Psoas muscle (tissue), 8 donors: ENCODE results near the gene GAN. TPM values are rescaled to one million over a fixed set of nuclear protein-coding genes. Genes with fewer than 3 reads are reported as not detected.

Source experiments
- ATAC-seq, 4 donors: fragments of 200-7000 bp; cut with Tn5 transposase; one replicate each; pipeline ENCODE4 v1.9.1; 2020; ENCODE audit warnings: moderate library complexity in 3 of 4, mild to moderate bottlenecking in 2 of 4
- DNase-seq, 2 donors: peaks; one replicate each; pipeline ENCODE4 v3.0.0-alpha.2; 2020
- H3K27ac ChIP-seq: fragments of 200-600 bp; one replicate; pipeline ENCODE4 v1.8.0; 2022
- H3K27me3 ChIP-seq, 3 donors: fragments of 200-600 bp in 1 of 3; one replicate each; pipeline versions ENCODE4 v1.6.1 to v1.8.0; 2013 to 2022; ENCODE audit warnings: low read length in 2 of 3, mild to moderate bottlenecking in 2 of 3, moderate library complexity in 1 of 3; ENCODE audit not compliant: insufficient read depth in 3 of 3
- H3K36me3 ChIP-seq, 2 donors: fragments of 200-600 bp in 1 of 2; one replicate each; pipeline versions ENCODE4 v1.6.1 to v1.8.0; 2013 to 2022; ENCODE audit warnings: low read depth in 1 of 2, mild to moderate bottlenecking in 1 of 2, moderate library complexity in 1 of 2; ENCODE audit not compliant: insufficient read depth in 1 of 2
- H3K4me1 ChIP-seq: fragments of 200-600 bp; one replicate; pipeline ENCODE4 v1.8.0; 2022
- H3K4me3 ChIP-seq: fragments of 200-600 bp; one replicate; pipeline ENCODE4 v1.8.0; 2022; ENCODE audit warnings: mild to moderate bottlenecking
- H3K9me3 ChIP-seq: fragments of 200-600 bp; one replicate; pipeline ENCODE4 v1.8.0; 2022
- WGBS, 3 donors: extraction: QIAGEN DNeasy Blood & Tissue Kit; methylation state at CpG; one replicate each; pipeline versions ENCODE4 v1.1.6 to v1.1.7; 2013; 5-methylcytosine and 5-hydroxymethylcytosine counted together
- intact Hi-C, 2 donors: fragments of 100-400 bp; cut with DNase I; formaldehyde crosslinking; loops; one replicate each; pipeline versions ENCODE4 v1.11.0 to v1.14.2; 2022
- polyA plus RNA-seq, 3 donors: library from polyadenylated mRNA; stranded (reverse); fragments of 200-250 nt; gene quantifications; one replicate each; pipeline ENCODE4 v1.2.3, GENCODE V29; 2013
- total RNA-seq, 4 donors: library from RNA; stranded (reverse); fragmentation: NEBNext Ultra II Directional in 2 of 4; extraction: Animal tissue kit (Norgen Biotek cat#: 25700) in 2 of 4; gene quantifications; one replicate each; pipeline versions ENCODE4 v1.2.1 to v1.2.4, GENCODE V29; 2021 to 2023
- TF ChIP-seq, protein P1 (sequence below): fragments of 200-600 bp; IDR thresholded peaks from one replicate; pipeline ENCODE4 v1.8.0; 2022; ENCODE audit warnings: antibody characterized with exemption
- donor health status: healthy with polysubstance abuse.
- donor health status: DM: no; HTN: no; CAD: no; lungs with moderate emphysema.
- donor health status: Bipolar disorder and iron deficiency.
- donor health status: healthy.
- donor health status: DM: yes; HTN: yes; CAD: no.
- donor health status: DM: no; HTN: no; CAD: no.
- donor health status: DM: no; HTN: no; CAD: no.
- donor health status: DM: yes; HTN: yes; CAD: no.

GAN gene
- total and polyA plus RNA-seq, 7 donors: 1.0 to 8.3 (median 5.5) TPM

DNA sequence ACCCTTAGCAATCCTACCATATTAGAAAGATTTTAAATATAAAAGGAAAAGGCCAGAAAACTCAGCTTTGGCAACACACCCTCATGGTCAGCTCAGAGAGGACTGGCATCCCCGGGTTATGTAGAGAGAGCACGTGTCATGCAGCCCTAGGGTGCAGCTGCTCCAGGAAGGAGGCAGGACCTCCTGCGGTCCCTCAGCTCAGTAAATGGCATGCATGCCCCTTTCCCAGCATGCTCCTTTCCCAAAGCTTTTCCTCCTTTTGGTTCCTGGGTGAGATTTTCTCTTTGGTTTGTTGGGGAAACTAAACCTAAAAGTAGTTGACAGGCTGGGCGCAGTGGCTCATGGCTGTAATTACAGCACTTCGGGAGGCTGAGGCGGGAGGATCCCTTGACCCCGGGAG is 3.9 kb downstream of the GAN start:
- H3K4me1 ChIP-seq: peaks cover 29% of the 10 kb centered on the region
- intact Hi-C loops: loop anchor here (5.0 to 10.0 kb wide), 2 partner anchors 111 to 224 kb away; partner anchors contain the start of gene GCSH (in 2 of the 2)
- no peak overlapping the region for H3K27ac ChIP-seq
- WGBS, 3 donors: 75% methylated on average over 7 of the region's 7 CpGs
- DNase-seq (no peak), ATAC-seq (no peak)
- TF ChIP-seq, protein P1, sequence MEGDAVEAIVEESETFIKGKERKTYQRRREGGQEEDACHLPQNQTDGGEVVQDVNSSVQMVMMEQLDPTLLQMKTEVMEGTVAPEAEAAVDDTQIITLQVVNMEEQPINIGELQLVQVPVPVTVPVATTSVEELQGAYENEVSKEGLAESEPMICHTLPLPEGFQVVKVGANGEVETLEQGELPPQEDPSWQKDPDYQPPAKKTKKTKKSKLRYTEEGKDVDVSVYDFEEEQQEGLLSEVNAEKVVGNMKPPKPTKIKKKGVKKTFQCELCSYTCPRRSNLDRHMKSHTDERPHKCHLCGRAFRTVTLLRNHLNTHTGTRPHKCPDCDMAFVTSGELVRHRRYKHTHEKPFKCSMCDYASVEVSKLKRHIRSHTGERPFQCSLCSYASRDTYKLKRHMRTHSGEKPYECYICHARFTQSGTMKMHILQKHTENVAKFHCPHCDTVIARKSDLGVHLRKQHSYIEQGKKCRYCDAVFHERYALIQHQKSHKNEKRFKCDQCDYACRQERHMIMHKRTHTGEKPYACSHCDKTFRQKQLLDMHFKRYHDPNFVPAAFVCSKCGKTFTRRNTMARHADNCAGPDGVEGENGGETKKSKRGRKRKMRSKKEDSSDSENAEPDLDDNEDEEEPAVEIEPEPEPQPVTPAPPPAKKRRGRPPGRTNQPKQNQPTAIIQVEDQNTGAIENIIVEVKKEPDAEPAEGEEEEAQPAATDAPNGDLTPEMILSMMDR: no peak
- H3K4me3 ChIP-seq: no peak overlapping the region
- no peaks in the 10 kb centered on the region for H3K36me3 ChIP-seq
- no peaks in the 10 kb centered on the region for H3K27me3 ChIP-seq
- no peaks in the 10 kb centered on the region for H3K9me3 ChIP-seq

DNA sequence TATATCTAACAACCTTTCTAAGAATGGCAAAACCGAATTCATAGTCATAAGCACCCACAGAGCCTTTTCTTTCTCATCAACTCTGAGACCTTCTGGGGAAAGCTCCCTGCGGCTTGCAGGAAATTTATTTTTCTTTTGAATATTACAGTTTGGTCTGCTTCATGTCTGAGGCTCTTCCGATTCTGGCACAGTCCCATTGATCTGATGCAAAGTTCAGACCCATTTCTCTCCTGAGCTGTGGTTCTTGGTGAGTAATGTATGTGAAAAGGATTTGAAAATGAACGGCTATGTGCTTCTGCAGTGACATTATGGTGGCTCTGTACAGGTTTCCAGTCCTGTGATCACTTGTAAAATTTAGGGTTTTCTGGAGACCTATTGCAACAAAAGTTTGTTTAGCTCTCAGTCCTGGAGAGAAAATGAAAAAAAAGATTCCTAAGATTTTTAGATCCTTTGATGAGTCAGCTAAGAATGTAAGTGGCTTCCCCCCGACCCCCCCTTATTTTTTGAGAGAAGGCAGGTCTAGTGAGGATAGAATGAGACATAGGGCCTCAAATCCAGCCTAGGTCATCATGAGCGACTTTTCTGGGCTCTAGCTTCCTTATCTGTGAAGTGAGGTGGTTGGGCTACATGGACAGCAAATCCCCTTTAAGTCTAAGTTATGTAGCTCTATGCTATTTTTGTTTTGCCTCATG is 4.6 kb downstream of the GAN start:
- WGBS, 3 donors: 69 to 70% (median 69%) methylated on average over 6 of the region's 6 CpGs
- TF ChIP-seq, protein P1: no peak
- intact Hi-C loops: loop anchor here (5.0 to 10.0 kb wide), 2 partner anchors 112 to 225 kb away; partner anchors contain the start of gene GCSH (in 2 of the 2)
- Histone ChIP-seq H3K27ac (no peak overlapping the region), H3K36me3 (no peaks in the 10 kb centered on the region), H3K27me3 (no peaks in the 10 kb centered on the region), H3K4me1 (peaks cover 26% of the 10 kb centered on the region), H3K4me3 (no peak overlapping the region), H3K9me3 (no peaks in the 10 kb centered on the region)
- ATAC-seq: peak in 2 of 4 donors; percentile 26 to 28
- DNase-seq: no peak

DNA sequence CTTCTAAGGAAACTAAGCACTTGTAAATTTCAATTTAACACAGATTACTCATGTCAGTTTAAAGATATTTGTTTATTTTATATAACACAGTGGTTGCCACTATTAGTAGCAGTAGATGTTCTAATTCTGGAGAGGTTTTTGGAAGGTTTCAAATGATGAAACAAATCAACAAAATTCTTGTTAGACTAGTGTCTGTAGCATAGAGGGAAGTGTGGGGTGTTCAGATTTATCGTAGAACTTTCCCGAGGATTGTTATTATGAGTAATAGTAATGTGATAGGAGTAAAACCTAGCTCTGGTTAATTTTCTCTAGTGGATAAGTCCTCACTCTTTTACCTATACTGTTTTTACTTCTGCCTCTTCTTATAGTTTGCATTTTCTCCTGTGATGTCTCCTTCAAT is 6.3 kb downstream of the GAN start:
- WGBS, 3 donors: 87 to 92% (median 91%) methylated on average over 2 of the region's 2 CpGs
- H3K27ac ChIP-seq: no peak overlapping the region
- H3K4me3 ChIP-seq: no peak overlapping the region
- no peaks in the 10 kb centered on the region for H3K9me3 ChIP-seq
- ATAC-seq: no peak
- H3K4me1 ChIP-seq: peaks cover 22% of the 10 kb centered on the region
- DNase-seq: no peak
- TF ChIP-seq, protein P1: no peak
- intact Hi-C loops: no loop called here
- H3K36me3 ChIP-seq: no peaks in the 10 kb centered on the region
- H3K27me3 ChIP-seq: no peaks in the 10 kb centered on the region

DNA sequence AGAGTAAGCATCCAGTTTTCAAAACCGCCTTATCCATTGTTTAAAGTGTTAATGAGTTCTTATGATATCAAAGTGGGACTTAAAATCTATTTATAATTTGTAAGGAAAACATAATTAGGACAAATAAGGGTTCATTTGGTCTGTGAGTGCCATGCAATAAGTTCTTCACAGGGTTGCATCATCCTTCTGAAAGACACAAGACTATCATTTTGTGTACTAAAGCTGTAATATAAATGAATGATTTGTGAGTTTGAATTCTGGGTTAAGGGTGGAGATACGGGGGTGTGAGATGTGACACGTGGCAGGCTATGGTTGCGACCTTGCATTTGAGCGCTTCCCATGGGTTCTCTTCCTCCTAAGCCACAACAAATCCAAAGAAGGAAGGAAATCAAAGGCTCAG is 6.8 kb downstream of the GAN start:
- no peak for DNase-seq
- 95 to 96% (median 96%) methylated on average over 5 of the region's 5 CpGs for WGBS, 3 donors
- H3K27me3 ChIP-seq: no peaks in the 10 kb centered on the region
- no peaks in the 10 kb centered on the region for H3K36me3 ChIP-seq
- no peaks in the 10 kb centered on the region for H3K9me3 ChIP-seq
- TF ChIP-seq, protein P1: no peak
- no peak for ATAC-seq
- peaks cover 19% of the 10 kb centered on the region for H3K4me1 ChIP-seq
- no peak overlapping the region for H3K4me3 ChIP-seq
- H3K27ac ChIP-seq: no peak overlapping the region
- intact Hi-C loops: no loop called here

DNA sequence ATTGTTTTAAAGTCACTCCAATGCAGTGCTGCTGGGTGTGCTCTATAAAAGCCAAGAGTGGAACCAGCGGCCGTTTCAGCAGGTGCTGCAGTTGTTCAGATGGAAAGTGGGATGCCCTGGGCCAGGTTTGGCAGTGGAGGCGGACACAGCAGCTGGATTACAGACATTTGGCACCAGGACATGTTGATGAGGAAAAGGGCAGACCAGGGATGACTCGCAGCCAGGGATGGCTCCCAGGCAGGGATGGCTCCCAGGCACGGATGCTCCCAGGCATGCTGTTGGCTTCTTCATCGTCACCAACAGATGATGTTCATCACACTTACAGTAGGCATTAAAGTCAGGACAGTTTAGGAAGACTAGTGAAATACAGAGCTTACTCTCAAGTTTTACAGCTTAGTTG is 10.0 kb downstream of the GAN start:
- H3K27ac ChIP-seq: no peak overlapping the region
- intact Hi-C loops: no loop called here
- H3K9me3 ChIP-seq: no peaks in the 10 kb centered on the region
- H3K4me1 ChIP-seq: peaks cover 12% of the 10 kb centered on the region
- no peaks in the 10 kb centered on the region for H3K27me3 ChIP-seq
- peak in 2 of 4 donors; percentile 44 to 53 for ATAC-seq
- no peak overlapping the region for H3K4me3 ChIP-seq
- no peak for DNase-seq
- TF ChIP-seq, protein P1: no peak
- H3K36me3 ChIP-seq: no peaks in the 10 kb centered on the region
- 33 to 52% (median 38%) methylated on average over 6 of the region's 6 CpGs for whole genome bisulfite sequencing, 3 donors
